CD8-positive, alpha-beta memory T cell (primary cell): Measurements from ENCODE around the gene SLC13A5. TPM values are rescaled to one million over a fixed set of nuclear protein-coding genes. Genes with fewer than 3 reads are reported as not detected.

Experiments used
- CTCF ChIA-PET: fragments of 350-600 bp; sonication (Branson Sonifier 250); formaldehyde crosslinking; loops from one replicate; lab custom pipeline; 2021; ENCODE audit warnings: antibody characterized with exemption; lab: Charles Lee
- POLR2A ChIA-PET: fragments of 350-600 bp; sonication (Branson Sonifier 250); formaldehyde crosslinking; loops from one replicate; lab custom pipeline; 2021; ENCODE audit warnings: antibody characterized with exemption; lab: Charles Lee
- DNase-seq, 5 donors: peaks; one replicate each; pipeline versions ENCODE4 v3.0.0 to v3.0.0-alpha.2; 2020 to 2022; ENCODE audit warnings: mixed read lengths in 1 of 5
- H3K27ac ChIP-seq: one replicate; pipeline ENCODE4 v1.7.0; 2013; ENCODE audit warnings: low read depth, mild to moderate bottlenecking, low read length, moderate library complexity
- H3K27me3 ChIP-seq: 2 replicates; pipeline ENCODE4 v1.7.0; 2013; ENCODE audit warnings: low read length, mild to moderate bottlenecking; ENCODE audit not compliant: insufficient read depth, poor library complexity, severe bottlenecking
- H3K36me3 ChIP-seq: 2 replicates; pipeline ENCODE4 v1.7.0; 2013; ENCODE audit warnings: mild to moderate bottlenecking, low read length, moderate library complexity; ENCODE audit not compliant: insufficient read depth
- H3K4me1 ChIP-seq: 2 replicates; pipeline ENCODE4 v1.7.0; 2013; ENCODE audit warnings: mild to moderate bottlenecking, low read length, moderate library complexity; ENCODE audit not compliant: insufficient read depth
- H3K4me3 ChIP-seq: 2 replicates; pipeline ENCODE4 v1.7.0; 2013; ENCODE audit warnings: mild to moderate bottlenecking, low read length
- H3K9me3 ChIP-seq: 2 replicates; pipeline ENCODE4 v1.7.0; 2013; ENCODE audit warnings: mild to moderate bottlenecking, low read length
- H3K27ac Mint-ChIP-seq, 8 donors: one replicate each; pipeline ENCODE4 v1.8.0; 2020 to 2021; ENCODE audit warnings: mixed read lengths in 8 of 8, mild to moderate bottlenecking in 6 of 8, inconsistent platforms in 3 of 8, moderate library complexity in 3 of 8
- H3K27me3 Mint-ChIP-seq, 2 donors: one replicate each; pipeline ENCODE4 v1.8.0; 2020 to 2021; ENCODE audit warnings: mixed read lengths in 2 of 2, mild to moderate bottlenecking in 1 of 2, moderate library complexity in 1 of 2
- H3K36me3 Mint-ChIP-seq, 3 donors: one replicate each; pipeline ENCODE4 v1.8.0; 2020 to 2021; ENCODE audit warnings: mixed read lengths in 3 of 3, inconsistent platforms in 1 of 3, mild to moderate bottlenecking in 1 of 3
- H3K4me1 Mint-ChIP-seq, 3 donors: one replicate each; pipeline ENCODE4 v1.8.0; 2020 to 2021; ENCODE audit warnings: mixed read lengths in 3 of 3, inconsistent platforms in 1 of 3, mild to moderate bottlenecking in 1 of 3
- H3K4me3 Mint-ChIP-seq, 7 donors: one replicate each; pipeline ENCODE4 v1.8.0; 2020 to 2021; ENCODE audit warnings: mixed read lengths in 7 of 7, mild to moderate bottlenecking in 6 of 7, moderate library complexity in 4 of 7, inconsistent platforms in 2 of 7
- H3K9me3 Mint-ChIP-seq, 5 donors: one replicate each; pipeline ENCODE4 v1.8.0; 2020 to 2022; ENCODE audit warnings: mixed read lengths in 5 of 5, mild to moderate bottlenecking in 3 of 5, moderate library complexity in 2 of 5, inconsistent platforms in 1 of 5
- polyA plus RNA-seq: library from polyadenylated mRNA; unstranded; fragments of 300-500 nt; fragmentation: Illumina TruSeq; gene quantifications from one replicate; pipeline ENCODE4 v1.2.3, GENCODE V29; 2021
- total RNA-seq, 2 experiments: library from RNA; stranded (reverse); gene quantifications; one replicate each; pipeline ENCODE4 v1.2.3, GENCODE V29; 2021

The SLC13A5 gene
- total and polyA plus RNA-seq, 3 experiments from 2014 or later = not detected

- no peaks in the 10 kb centered on the region for H3K36me3 ChIP-seq
Observed at GRCh38 chr17:6688944-6689343, 24.2 kb downstream of the SLC13A5 start.

GRCh38 chr17:6686026-6686425 is 27.1 kb downstream of the SLC13A5 start:
- Mint-ChIP-seq H3K27ac (no peak overlapping the region), H3K4me3 (no peak overlapping the region), H3K4me1 (no peaks in the 10 kb centered on the region), H3K27me3 (peaks cover 18 to 83% of the 10 kb centered on the region in 2 donors), H3K36me3 (peaks cover 0 to 5% (median 0%) of the 10 kb centered on the region in 3 donors), H3K9me3 (no peaks in the 10 kb centered on the region)
- Histone ChIP-seq H3K27ac (no peak overlapping the region), H3K9me3 (no peaks in the 10 kb centered on the region), H3K4me1 (no peaks in the 10 kb centered on the region), H3K36me3 (no peaks in the 10 kb centered on the region), H3K27me3 (no peaks in the 10 kb centered on the region), H3K4me3 (no peak overlapping the region)
- no peak for DNase-seq
- ChIA-PET POLR2A (no interaction called here), CTCF (no interaction called here)

More at GRCh38 chr17:6688944-6689343, 24.2 kb downstream of the SLC13A5 start:
- Histone ChIP-seq H3K9me3 (no peaks in the 10 kb centered on the region), H3K27me3 (no peaks in the 10 kb centered on the region), H3K4me3 (no peak overlapping the region), H3K27ac (no peak overlapping the region), H3K4me1 (no peaks in the 10 kb centered on the region)
- Mint-ChIP-seq H3K36me3 (peaks cover 0 to under 1% (median 0%) of the 10 kb centered on the region in 3 donors), H3K4me1 (no peaks in the 10 kb centered on the region), H3K27me3 (peaks cover 23 to 80% of the 10 kb centered on the region in 2 donors), H3K4me3 (no peak overlapping the region), H3K9me3 (no peaks in the 10 kb centered on the region), H3K27ac (no peak overlapping the region)
- POLR2A ChIA-PET = no interaction called here
- CTCF ChIA-PET = no interaction called here
- no peak for DNase-seq

GRCh38 chr17:6684881-6685767 is 28.0 kb downstream of the SLC13A5 start:
- no peaks in the 10 kb centered on the region for H3K9me3 ChIP-seq
- no peaks in the 10 kb centered on the region for H3K36me3 ChIP-seq
- DNase-seq = no peak
- no peak overlapping the region for H3K27ac Mint-ChIP-seq
- no peak overlapping the region for H3K27ac ChIP-seq
- peaks cover 0 to 5% (median 0%) of the 10 kb centered on the region in 3 donors for H3K36me3 Mint-ChIP-seq
- no peak overlapping the region for H3K4me3 ChIP-seq
- peaks cover 24 to 80% of the 10 kb centered on the region in 2 donors for H3K27me3 Mint-ChIP-seq
- POLR2A ChIA-PET = no interaction called here
- no peaks in the 10 kb centered on the region for H3K27me3 ChIP-seq
- H3K4me3 Mint-ChIP-seq = no peak overlapping the region
- no peaks in the 10 kb centered on the region for H3K4me1 Mint-ChIP-seq
- H3K4me1 ChIP-seq = no peaks in the 10 kb centered on the region
- no peaks in the 10 kb centered on the region for H3K9me3 Mint-ChIP-seq
- CTCF ChIA-PET = no interaction called here

- DNase-seq = no peak
- ChIA-PET CTCF (no interaction called here), POLR2A (no interaction called here)
- Histone ChIP-seq H3K27me3 (no peaks in the 10 kb centered on the region), H3K4me1 (no peaks in the 10 kb centered on the region), H3K4me3 (no peak overlapping the region), H3K9me3 (no peaks in the 10 kb centered on the region), H3K27ac (no peak overlapping the region), H3K36me3 (no peaks in the 10 kb centered on the region)
- no peaks in the 10 kb centered on the region for H3K4me1 Mint-ChIP-seq
- no peak overlapping the region for H3K27ac Mint-ChIP-seq
- H3K27me3 Mint-ChIP-seq = peaks cover 27 to 77% of the 10 kb centered on the region in 2 donors
- no peak overlapping the region for H3K4me3 Mint-ChIP-seq
- H3K36me3 Mint-ChIP-seq = peaks cover 0 to 5% (median 0%) of the 10 kb centered on the region in 3 donors
- H3K9me3 Mint-ChIP-seq = no peaks in the 10 kb centered on the region
Observed at GRCh38 chr17:6684460-6684783, 28.7 kb downstream of the SLC13A5 start.

- H3K4me3 ChIP-seq = no peak overlapping the region
- Mint-ChIP-seq H3K27ac (no peak overlapping the region), H3K4me3 (no peak overlapping the region), H3K4me1 (no peaks in the 10 kb centered on the region), H3K36me3 (peaks cover 0 to 5% (median 0%) of the 10 kb centered on the region in 3 donors), H3K27me3 (peaks cover 26 to 75% of the 10 kb centered on the region in 2 donors), H3K9me3 (no peaks in the 10 kb centered on the region)
- no peak for DNase-seq
- no peaks in the 10 kb centered on the region for H3K9me3 ChIP-seq
- H3K27ac ChIP-seq = no peak overlapping the region
- H3K27me3 ChIP-seq = no peaks in the 10 kb centered on the region
- no peaks in the 10 kb centered on the region for H3K4me1 ChIP-seq
- ChIA-PET CTCF (no interaction called here), POLR2A (no interaction called here)
- no peaks in the 10 kb centered on the region for H3K36me3 ChIP-seq
Observed at GRCh38 chr17:6683730-6684459, 29.3 kb downstream of the SLC13A5 start.

- ChIA-PET CTCF (interaction anchor here (1.0 kb wide), 1 partner anchor 17 kb away, joined by 4 read pairs; no protein-coding TSS in a partner anchor), POLR2A (no interaction called here)
- H3K36me3 ChIP-seq = no peaks in the 10 kb centered on the region
- Mint-ChIP-seq H3K36me3 (peaks cover 0 to 5% (median 0%) of the 10 kb centered on the region in 3 donors), H3K4me1 (peaks cover 0 to 2% (median 0%) of the 10 kb centered on the region in 3 donors), H3K4me3 (no peak overlapping the region), H3K27me3 (peaks cover 30 to 81% of the 10 kb centered on the region in 2 donors), H3K9me3 (no peaks in the 10 kb centered on the region), H3K27ac (no peak overlapping the region)
- no peaks in the 10 kb centered on the region for H3K9me3 ChIP-seq
- DNase-seq = no peak
- H3K27me3 ChIP-seq = peaks cover 7% of the 10 kb centered on the region
- H3K4me3 ChIP-seq = no peak overlapping the region
- no peak overlapping the region for H3K27ac ChIP-seq
- H3K4me1 ChIP-seq = no peaks in the 10 kb centered on the region
Observed at GRCh38 chr17:6683081-6683684, 30.0 kb downstream of the SLC13A5 start.

- Histone ChIP-seq H3K36me3 (no peaks in the 10 kb centered on the region), H3K4me1 (peaks cover 7% of the 10 kb centered on the region), H3K4me3 (no peak overlapping the region), H3K9me3 (no peaks in the 10 kb centered on the region), H3K27me3 (peaks cover 7% of the 10 kb centered on the region), H3K27ac (no peak overlapping the region)
- ChIA-PET POLR2A (no interaction called here), CTCF (interaction anchor here (1.0 kb wide), 1 partner anchor 16 kb away, joined by 4 read pairs; no protein-coding TSS in a partner anchor)
- Mint-ChIP-seq H3K9me3 (no peaks in the 10 kb centered on the region), H3K4me1 (peaks cover 4 to 11% (median 6%) of the 10 kb centered on the region in 3 donors), H3K27me3 (peaks cover 33 to 79% of the 10 kb centered on the region in 2 donors), H3K36me3 (peaks cover 0 to 5% (median 0%) of the 10 kb centered on the region in 3 donors), H3K27ac (peak overlapping the region in 1 of 8 donors; percentile 34), H3K4me3 (no peak overlapping the region)
- DNase-seq = no peak
Observed at GRCh38 chr17:6682339-6682738, 30.8 kb downstream of the SLC13A5 start.
